ENCODE results near the gene MLEC.

Gene MLEC

GRCh38 chr12:120690978-120691377, 4.0 kb downstream of the MLEC start:
- no peak for TF ChIP-seq CTCF (IDR thresholded peaks at IDR 0.05; ENCODE audit: low read depth, low read length, missing control alignments)
- H3K4me3 ChIP-seq (replicated peaks; ENCODE audit: low read depth, low read length) = no peak overlapping the region
- DNase-seq (ENCODE audit: extremely low read depth, low read depth) = no peak

GRCh38 chr12:120692524-120693033, 5.6 kb downstream of the MLEC start:
- H3K4me3 ChIP-seq (replicated peaks; ENCODE audit: low read depth, low read length) = no peak overlapping the region
- DNase-seq (ENCODE audit: extremely low read depth, low read depth) = no peak
- no peak for TF ChIP-seq CTCF (IDR thresholded peaks at IDR 0.05; ENCODE audit: low read depth, low read length, missing control alignments)

GRCh38 chr12:120693848-120694247, 6.9 kb downstream of the MLEC start:
- TF ChIP-seq CTCF (IDR thresholded peaks at IDR 0.05; ENCODE audit: low read depth, low read length, missing control alignments) = no peak
- no peak overlapping the region for H3K4me3 ChIP-seq (replicated peaks; ENCODE audit: low read depth, low read length)
- DNase-seq (ENCODE audit: extremely low read depth, low read depth) = no peak

- no peak for TF ChIP-seq CTCF (IDR thresholded peaks at IDR 0.05; ENCODE audit: low read depth, low read length, missing control alignments)
- no peak overlapping the region for H3K4me3 ChIP-seq (replicated peaks; ENCODE audit: low read depth, low read length)
- DNase-seq (ENCODE audit: extremely low read depth, low read depth) = no peak
These were observed 9.7 kb downstream of the MLEC start for GRCh38 chr12:120696626-120697025.

GRCh38 chr12:120697344-120697743, 10.4 kb downstream of the MLEC start:
- no peak for DNase-seq (ENCODE audit: extremely low read depth, low read depth)
- H3K4me3 ChIP-seq (replicated peaks; ENCODE audit: low read depth, low read length) = no peak overlapping the region
- TF ChIP-seq CTCF (IDR thresholded peaks at IDR 0.05; ENCODE audit: low read depth, low read length, missing control alignments) = no peak

GRCh38 chr12:120698665-120699064, 11.7 kb downstream of the MLEC start:
- no peak for TF ChIP-seq CTCF (IDR thresholded peaks at IDR 0.05; ENCODE audit: low read depth, low read length, missing control alignments)
- DNase-seq (ENCODE audit: extremely low read depth, low read depth) = no peak
- H3K4me3 ChIP-seq (replicated peaks; ENCODE audit: low read depth, low read length) = no peak overlapping the region

GRCh38 chr12:120699553-120699952, 12.6 kb downstream of the MLEC start:
- DNase-seq (ENCODE audit: extremely low read depth, low read depth) = no peak
- TF ChIP-seq CTCF (IDR thresholded peaks at IDR 0.05; ENCODE audit: low read depth, low read length, missing control alignments) = no peak
- no peak overlapping the region for H3K4me3 ChIP-seq (replicated peaks; ENCODE audit: low read depth, low read length)
